Prostate gland (tissue), 2 donors: ENCODE data around the gene GXYLT1. TPM values are rescaled to one million over a fixed set of nuclear protein-coding genes. Genes with fewer than 3 reads are reported as not detected.

Source experiments
- DNase-seq: peaks from one replicate; pipeline ENCODE4 v3.0.0-alpha.2; 2019; ENCODE audit warnings: low spot score
- H3K27ac ChIP-seq, 2 donors: fragments of 200-600 bp; sonication (generic); 2 replicates each; pipeline ENCODE4 v1.5.1; 2017 to 2019
- H3K27me3 ChIP-seq: fragments of 200-600 bp; sonication (generic); replicated peaks from 2 replicates; pipeline ENCODE4 v1.5.1; 2019; ENCODE audit not compliant: insufficient read depth
- H3K36me3 ChIP-seq, 2 donors: fragments of 200-600 bp; sonication (generic); 1 replicate in 1 of 2; 2 replicates in 1 of 2; pipeline versions ENCODE4 v1.5.1 to v1.8.1; 2017 to 2019
- H3K4me1 ChIP-seq: fragments of 200-600 bp; sonication (generic); replicated peaks from 2 replicates; pipeline ENCODE4 v1.5.1; 2019
- H3K4me3 ChIP-seq, 2 donors: fragments of 200-600 bp; sonication (generic); 2 replicates each; pipeline ENCODE4 v1.5.1; 2017 to 2019
- H3K9me3 ChIP-seq: fragments of 200-600 bp; sonication (generic); 2 replicates; pipeline ENCODE4 v1.5.1; 2017
- POLR2A ChIP-seq: fragments of 450-650 bp; IDR thresholded peaks from one replicate; pipeline ENCODE4 v1.6.1; 2016; ENCODE audit warnings: antibody characterized with exemption, mild to moderate bottlenecking
- POLR2AphosphoS5 ChIP-seq: sonication (generic); formaldehyde crosslinking; IDR thresholded peaks from one replicate; pipeline ENCODE4 v1.6.1; 2017; ENCODE audit warnings: antibody characterized with exemption
- WGBS: methylation state at CpG from one replicate; pipeline ENCODE4 v1.1.5; 2018; 5-methylcytosine and 5-hydroxymethylcytosine counted together
- intact Hi-C: fragments of 100-400 bp; cut with DNase I; formaldehyde crosslinking; loops from one replicate; pipeline ENCODE4 v1.14.2; 2022
- total RNA-seq, 2 donors: library from RNA; depleted of rRNA; stranded (reverse); fragments of >200 nt; gene quantifications; one replicate each; pipeline ENCODE4 v1.1.0, GENCODE V29; 2016
- TF ChIP-seq, protein P1 (sequence below), 4 experiments: fragments of 200-600 bp in 2 of 4; fragments of 450-650 bp in 2 of 4; sonication (generic) in 2 of 4; IDR thresholded peaks; 1 replicate in 3 of 4; 2 replicates in 1 of 4; pipeline ENCODE4 v1.5.1; 2016 to 2019; ENCODE audit warnings: antibody characterized with exemption in 4 of 4, mild to moderate bottlenecking in 2 of 4, moderate library complexity in 2 of 4

The GXYLT1 gene
- total RNA-seq, 2 donors from 2014 or later = 15.7 to 18.0 TPM

DNA sequence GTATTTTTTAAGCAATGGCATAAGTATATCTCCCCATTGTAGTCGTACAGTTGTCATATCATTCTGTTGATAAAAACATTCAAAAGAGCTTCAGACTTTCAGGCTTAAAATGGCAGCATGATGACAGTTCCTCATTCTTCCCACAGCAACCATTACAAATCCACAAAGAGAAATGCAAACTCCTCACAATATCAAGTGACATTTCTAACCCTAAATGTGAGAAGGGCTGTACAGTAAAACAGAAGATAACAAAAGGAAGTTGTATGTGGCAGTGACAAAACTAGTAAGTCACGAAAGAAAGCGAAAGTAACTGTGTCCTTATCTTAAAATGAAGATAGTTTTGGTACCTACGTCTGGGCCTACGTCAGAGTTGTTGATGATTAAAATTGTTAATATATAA, 46.7 kb downstream of the GXYLT1 start:
- Histone ChIP-seq H3K36me3 (no peaks in the 10 kb centered on the region), H3K27me3 (no peaks in the 10 kb centered on the region), H3K4me1 (no peaks in the 10 kb centered on the region), H3K9me3 (no peaks in the 10 kb centered on the region), H3K4me3 (no peak overlapping the region), H3K27ac (no peak overlapping the region)
- no peak for TF ChIP-seq POLR2AphosphoS5
- TF ChIP-seq, protein P1, sequence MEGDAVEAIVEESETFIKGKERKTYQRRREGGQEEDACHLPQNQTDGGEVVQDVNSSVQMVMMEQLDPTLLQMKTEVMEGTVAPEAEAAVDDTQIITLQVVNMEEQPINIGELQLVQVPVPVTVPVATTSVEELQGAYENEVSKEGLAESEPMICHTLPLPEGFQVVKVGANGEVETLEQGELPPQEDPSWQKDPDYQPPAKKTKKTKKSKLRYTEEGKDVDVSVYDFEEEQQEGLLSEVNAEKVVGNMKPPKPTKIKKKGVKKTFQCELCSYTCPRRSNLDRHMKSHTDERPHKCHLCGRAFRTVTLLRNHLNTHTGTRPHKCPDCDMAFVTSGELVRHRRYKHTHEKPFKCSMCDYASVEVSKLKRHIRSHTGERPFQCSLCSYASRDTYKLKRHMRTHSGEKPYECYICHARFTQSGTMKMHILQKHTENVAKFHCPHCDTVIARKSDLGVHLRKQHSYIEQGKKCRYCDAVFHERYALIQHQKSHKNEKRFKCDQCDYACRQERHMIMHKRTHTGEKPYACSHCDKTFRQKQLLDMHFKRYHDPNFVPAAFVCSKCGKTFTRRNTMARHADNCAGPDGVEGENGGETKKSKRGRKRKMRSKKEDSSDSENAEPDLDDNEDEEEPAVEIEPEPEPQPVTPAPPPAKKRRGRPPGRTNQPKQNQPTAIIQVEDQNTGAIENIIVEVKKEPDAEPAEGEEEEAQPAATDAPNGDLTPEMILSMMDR (IDR thresholded peaks at IDR 0.05) = no peak
- TF ChIP-seq POLR2A = no peak
- DNase-seq = no peak
- intact Hi-C loops = no loop called here
- WGBS = 84% methylated on average over 5 of the region's 5 CpGs

DNA sequence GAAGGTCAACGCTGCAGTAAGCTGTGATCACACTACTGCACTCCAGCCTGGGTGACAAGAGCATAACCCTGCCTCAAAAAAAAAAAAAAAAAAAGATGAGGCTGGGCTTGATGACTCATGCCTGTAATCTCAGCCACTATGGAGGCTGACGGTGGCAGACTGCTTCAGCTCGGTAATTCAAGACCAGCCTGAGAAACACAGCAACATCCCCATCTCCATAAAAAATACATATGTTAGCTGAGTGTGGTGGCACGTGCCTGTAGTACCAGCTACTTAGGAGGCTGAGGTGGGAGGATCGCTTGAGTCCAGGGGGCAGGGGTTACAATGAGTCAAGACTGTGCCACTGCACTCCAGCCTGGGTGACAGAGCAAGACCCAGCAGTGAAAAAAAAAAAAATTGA, 50.4 kb downstream of the GXYLT1 start:
- DNase-seq = no peak
- Histone ChIP-seq H3K36me3 (no peaks in the 10 kb centered on the region), H3K9me3 (no peaks in the 10 kb centered on the region), H3K4me1 (no peaks in the 10 kb centered on the region), H3K27ac (no peak overlapping the region), H3K27me3 (no peaks in the 10 kb centered on the region), H3K4me3 (no peak overlapping the region)
- 92% methylated on average over 5 of the region's 5 CpGs for WGBS
- TF ChIP-seq POLR2A = no peak
- no peak for TF ChIP-seq POLR2AphosphoS5
- TF ChIP-seq, protein P1 (IDR thresholded peaks at IDR 0.05) = no peak
- intact Hi-C loops = no loop called here

DNA sequence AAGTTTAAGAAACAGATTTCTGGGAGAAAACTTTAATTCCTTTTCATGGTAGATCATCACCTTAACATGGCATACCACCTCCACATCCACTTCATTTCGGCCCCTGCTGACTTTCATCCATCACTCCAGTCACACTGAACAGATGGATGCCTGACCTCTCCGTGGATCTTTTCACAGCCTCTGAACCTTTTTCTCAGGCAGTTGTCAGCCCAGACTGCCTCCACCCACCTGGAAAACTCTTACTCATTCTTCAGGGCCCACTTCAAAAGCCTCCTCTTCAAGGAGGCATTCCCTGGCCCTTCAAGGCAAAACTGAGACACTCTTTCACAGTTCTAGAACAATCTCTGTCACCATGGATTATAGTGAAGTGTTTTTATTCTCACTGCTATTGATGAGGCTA, 52.9 kb downstream of the GXYLT1 start:
- no peak overlapping the region for H3K4me3 ChIP-seq
- H3K27ac ChIP-seq = no peak overlapping the region
- intact Hi-C loops = no loop called here
- TF ChIP-seq POLR2AphosphoS5 = no peak
- TF ChIP-seq, protein P1 (IDR thresholded peaks at IDR 0.05) = no peak
- no peak for TF ChIP-seq POLR2A
- no peak for DNase-seq
- H3K9me3 ChIP-seq = no peaks in the 10 kb centered on the region
- H3K27me3 ChIP-seq = no peaks in the 10 kb centered on the region
- no peaks in the 10 kb centered on the region for H3K4me1 ChIP-seq
- H3K36me3 ChIP-seq = no peaks in the 10 kb centered on the region
- WGBS = 89% methylated on average over 2 of the region's 2 CpGs

DNA sequence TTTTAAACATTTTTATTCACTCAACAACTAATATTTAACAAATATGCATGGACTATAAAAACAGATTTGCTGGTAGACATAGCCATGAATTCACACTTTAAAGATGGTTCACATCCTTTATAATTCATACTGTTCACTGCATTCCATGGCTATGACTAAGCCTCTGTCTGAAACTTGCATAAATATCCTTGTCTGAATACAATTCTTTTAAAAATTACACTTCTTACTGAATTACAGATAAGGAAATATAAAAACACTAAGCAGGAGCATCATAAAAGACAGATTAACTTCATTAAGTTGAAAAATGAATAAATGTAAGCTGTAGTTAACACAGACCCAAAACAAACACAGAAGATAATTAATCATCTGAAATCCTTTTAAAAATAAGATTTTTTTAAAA, 53.8 kb downstream of the GXYLT1 start:
- intact Hi-C loops = no loop called here
- Histone ChIP-seq H3K27ac (no peak overlapping the region), H3K27me3 (no peaks in the 10 kb centered on the region), H3K36me3 (no peaks in the 10 kb centered on the region), H3K4me3 (no peak overlapping the region), H3K9me3 (no peaks in the 10 kb centered on the region), H3K4me1 (no peaks in the 10 kb centered on the region)
- no peak for DNase-seq
- TF ChIP-seq, protein P1 (IDR thresholded peaks at IDR 0.05) = no peak
- TF ChIP-seq POLR2AphosphoS5 = no peak
- TF ChIP-seq POLR2A = no peak

DNA sequence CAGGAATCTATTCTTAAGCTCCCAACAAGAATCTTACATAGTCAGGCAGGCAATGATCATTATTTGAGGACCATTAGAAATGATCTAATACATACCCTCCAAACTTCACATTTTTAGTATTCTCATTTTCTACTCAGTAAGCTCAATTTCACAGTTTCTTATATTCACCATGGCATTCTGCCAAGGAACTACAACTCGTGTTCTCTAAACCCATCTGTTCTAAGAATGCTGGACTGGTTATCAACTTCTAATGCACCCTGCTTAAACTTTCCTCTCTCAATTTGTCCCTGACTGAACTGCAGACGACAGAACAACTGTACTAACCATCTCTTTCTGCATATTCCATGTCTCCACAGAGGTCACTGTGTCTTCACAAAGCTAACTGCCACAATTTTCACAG, 58.6 kb downstream of the GXYLT1 start:
- H3K27me3 ChIP-seq = no peaks in the 10 kb centered on the region
- 56% methylated on average over 2 of the region's 2 CpGs for WGBS
- intact Hi-C loops = no loop called here
- H3K4me1 ChIP-seq = no peaks in the 10 kb centered on the region
- no peak overlapping the region for H3K4me3 ChIP-seq
- no peak overlapping the region for H3K27ac ChIP-seq
- no peaks in the 10 kb centered on the region for H3K36me3 ChIP-seq
- DNase-seq = no peak
- TF ChIP-seq POLR2A = no peak
- TF ChIP-seq, protein P1 (IDR thresholded peaks at IDR 0.05) = no peak
- no peak for TF ChIP-seq POLR2AphosphoS5
- no peaks in the 10 kb centered on the region for H3K9me3 ChIP-seq
